OCI-LY7 (cell line): Measurements from ENCODE around the gene LEF1.

Experiments
- CTCF ChIP-seq: fragments of 200-600 bp; sonication (generic); conservative IDR thresholded peaks from 2 replicates; pipeline ENCODE4 v1.5.1; 2014; ENCODE audit warnings: mild to moderate bottlenecking, antibody characterized with exemption, low read length, moderate library complexity, mixed read lengths
- EZH2phosphoT487 ChIP-seq: fragments of 200-600 bp; sonication (generic); IDR thresholded peaks from 2 replicates; pipeline ENCODE4 v1.6.1; 2018; ENCODE audit warnings: low read depth, borderline replicate concordance, mild to moderate bottlenecking, mixed run types, antibody characterized with exemption, low read length, moderate library complexity, mixed read lengths

GRCh38 chr4:108149588-108150380 is 18.9 kb downstream of the LEF1 start:
- TF ChIP-seq CTCF (no peak), EZH2phosphoT487 (no peak)
